NCI-H748 treated with DMSO at 0.1 percent for 48 hours (cell line): ENCODE measurements around the gene CCDC107.

Experiments used
- DNase-seq: peaks from one replicate; lab custom pipeline; 2025; lab: John Stamatoyannopoulos, UW

CCDC107 gene

DNA sequence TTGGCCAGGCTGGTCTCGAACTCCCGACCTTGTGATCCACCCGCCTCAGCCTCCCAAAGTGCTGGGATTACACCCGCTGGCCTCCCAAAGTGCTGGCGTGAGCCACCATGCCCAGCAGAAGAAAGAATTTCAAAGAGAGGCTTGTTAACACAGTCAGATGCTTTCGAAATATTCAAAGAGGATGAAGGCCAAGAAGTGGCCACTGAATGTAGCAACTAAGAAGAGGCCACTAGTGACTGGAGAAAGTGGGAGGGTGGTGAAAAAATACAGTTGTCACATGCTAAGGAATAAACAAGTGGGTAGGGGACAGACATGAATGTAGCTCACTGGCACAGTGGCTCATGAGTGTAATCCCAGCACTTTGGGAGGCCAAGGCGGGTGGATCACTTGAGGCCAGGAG, 44.6 kb downstream of the CCDC107 start:
- DNase-seq = no peak

DNA sequence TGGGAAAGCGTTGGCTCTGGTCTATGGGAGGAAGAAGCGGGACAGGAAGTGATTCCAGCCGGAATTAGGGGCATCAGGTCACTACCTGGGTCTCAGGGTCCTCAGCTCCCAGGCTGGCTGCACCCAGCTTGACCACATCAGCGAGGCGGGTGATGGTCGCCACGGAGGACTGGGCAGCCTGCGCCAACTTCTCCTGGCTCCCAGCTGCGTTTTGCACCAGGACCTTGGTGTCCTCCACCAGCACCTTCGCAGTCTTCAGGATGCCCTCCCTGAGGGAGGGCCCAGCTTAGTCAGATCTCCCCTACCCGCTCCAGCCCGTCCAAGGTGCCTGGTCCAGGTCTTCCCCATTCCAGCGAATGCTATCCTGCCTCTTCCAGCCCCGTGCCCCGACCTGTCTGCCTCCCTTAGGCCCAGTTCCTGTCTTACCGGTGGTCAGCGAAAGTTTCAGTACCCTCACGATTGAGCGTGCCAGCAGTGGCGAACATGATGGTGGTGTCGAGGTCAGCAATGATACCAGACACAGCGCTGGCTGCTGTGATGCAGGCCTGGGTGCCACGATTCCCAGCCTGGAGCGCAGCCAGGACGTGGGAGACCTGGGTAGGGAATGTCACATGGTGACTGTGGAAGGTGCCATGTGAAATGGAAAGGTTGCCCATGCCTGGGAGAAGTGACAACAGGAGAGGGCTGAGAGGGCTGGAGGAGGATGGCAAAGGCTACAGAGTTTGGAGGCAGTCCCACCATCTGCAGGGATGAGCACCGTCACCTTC, 46.0 kb downstream of the CCDC107 start:
- DNase-seq = no peak

DNA sequence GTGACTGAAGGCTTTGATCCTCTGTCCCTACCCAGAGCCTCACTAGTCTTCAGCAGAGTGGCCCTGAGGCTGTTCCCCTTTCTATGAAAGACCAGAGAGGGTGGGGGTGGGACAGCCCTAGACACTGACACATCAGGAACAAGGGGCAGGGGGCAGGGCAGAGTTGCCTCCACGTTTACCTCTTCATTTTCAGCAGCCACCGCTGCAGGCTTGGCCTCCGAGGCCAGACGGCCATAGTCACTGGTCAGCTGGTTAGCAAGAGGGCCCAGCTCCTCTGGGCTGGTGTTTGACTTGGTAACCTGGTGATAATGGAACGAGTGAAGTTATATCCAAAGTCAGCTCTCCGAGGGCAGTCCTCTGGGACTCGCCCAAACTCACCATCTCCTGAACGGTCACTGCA, 47.3 kb downstream of the CCDC107 start:
- no peak for DNase-seq

DNA sequence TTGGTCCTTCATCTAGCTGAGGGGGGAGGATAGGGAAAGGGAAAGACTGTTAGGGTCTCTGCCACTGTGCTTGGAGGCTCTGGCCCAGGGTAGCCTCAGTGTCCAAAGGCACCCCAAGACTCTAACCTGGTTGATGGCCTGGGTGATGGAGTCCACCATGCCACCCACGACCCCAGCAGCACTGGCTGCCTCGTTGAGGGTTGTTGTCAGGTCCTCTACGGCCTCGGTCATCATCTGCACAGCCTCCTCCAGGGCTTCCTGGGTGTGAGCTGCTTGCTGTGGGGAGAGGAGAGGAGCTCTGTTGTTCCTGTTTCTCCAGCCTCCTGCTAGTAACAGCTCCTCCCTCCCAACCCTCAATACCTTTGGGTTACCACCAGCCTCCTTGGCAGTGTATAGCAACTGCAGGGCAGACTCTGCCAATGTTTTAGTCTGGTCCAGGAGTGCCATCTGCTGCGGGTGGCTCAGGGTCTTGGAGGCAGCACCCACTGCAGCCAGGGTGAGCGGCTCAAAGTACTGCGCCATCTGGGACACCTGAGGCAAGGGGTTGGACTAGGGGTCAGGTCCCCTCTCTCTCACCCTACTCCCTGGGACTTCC, 47.8 kb downstream of the CCDC107 start:
- DNase-seq = no peak

DNA sequence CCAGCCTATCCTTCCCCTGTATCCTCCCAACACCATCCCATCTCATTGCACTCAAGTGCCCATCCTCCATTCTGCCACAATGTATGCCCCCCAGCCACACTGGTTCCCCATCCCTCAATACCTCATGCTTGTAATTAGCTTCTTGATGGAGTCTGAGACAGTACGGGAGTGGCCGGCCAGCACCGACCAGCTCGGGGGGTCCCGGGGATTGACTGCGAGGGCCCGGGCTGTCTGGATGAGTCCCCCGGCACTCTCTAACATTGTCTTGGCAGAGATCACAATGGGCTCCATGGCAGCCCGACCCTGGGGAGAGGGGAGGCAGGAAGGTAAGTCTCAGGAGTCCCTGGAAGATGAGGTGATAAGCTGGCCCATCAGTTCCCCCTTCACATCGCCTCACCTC, 48.9 kb downstream of the CCDC107 start:
- DNase-seq = no peak

DNA sequence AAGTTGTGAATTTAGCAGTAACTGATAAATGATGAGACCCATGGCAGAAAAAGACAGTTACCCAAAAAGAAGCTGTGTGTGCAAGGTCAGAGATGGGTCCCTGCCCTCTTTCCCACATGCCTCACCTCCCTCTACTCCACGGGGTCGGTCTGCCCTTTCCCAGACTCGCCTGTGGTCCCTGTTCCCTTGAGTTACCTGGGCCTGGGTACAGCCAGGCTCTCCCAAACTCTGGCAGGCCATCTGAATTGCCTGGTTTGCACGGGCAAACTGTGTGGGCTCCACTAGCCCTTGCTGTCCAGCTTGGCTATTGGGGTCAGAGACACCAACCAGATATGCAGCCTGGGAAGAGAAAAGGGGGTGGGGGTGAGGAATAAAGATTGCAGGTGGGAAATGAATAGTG, 50.1 kb downstream of the CCDC107 start:
- DNase-seq = no peak

DNA sequence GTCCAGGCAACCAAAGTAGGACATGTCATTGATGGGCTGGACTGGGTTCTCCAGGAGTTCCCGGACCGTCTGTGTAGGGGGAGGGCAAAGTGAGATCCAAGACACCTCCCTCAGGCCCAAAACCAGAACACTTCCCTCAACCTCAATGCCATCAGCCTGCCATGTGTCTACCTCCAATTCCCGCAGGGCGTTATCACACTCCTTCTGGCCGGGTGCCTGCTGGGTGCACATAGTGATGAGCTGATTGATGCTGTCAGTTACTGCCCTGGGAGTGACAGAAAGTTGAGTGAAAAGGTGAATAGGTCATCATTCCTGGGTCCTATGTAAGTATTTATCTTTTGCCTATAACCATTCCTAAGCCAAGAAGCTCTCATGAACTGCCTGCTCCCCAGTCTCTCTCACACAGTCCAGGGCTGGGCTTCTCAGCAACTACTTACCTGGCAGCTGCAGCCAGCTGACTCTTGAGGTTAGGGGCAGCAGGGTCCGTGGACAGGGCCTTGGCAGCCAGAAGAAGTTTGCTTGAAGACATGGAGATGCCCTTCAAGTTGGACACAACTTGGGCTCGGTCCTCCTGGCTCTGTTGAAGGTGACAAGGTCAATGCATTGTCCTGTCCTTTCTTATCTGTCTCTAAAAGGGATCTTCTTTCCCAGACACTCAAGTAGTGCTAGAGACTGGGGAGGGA, 52.9 kb downstream of the CCDC107 start:
- DNase-seq = no peak
